Pancreas (tissue), 8 donors: ENCODE results near the gene CENPC. TPM values are rescaled to one million over a fixed set of nuclear protein-coding genes. Genes with fewer than 3 reads are reported as not detected.

Experiments
- polyA plus RNA-seq, 2 donors: library from polyadenylated mRNA; stranded (reverse); fragments of 200-250 nt; gene quantifications; one replicate each; pipeline ENCODE4 v1.2.3, GENCODE V29; 2013
- total RNA-seq, 6 donors: library from RNA; stranded (reverse); fragmentation: NEBNext Ultra II Directional in 4 of 6; extraction: Animal tissue kit (Norgen Biotek cat#: 25700) in 4 of 6; gene quantifications; one replicate each; pipeline versions ENCODE4 v1.2.1 to v1.2.4, GENCODE V29; 2021 to 2023
- donor health status: healthy with polysubstance abuse.
- donor health status: DM: no; HTN: no; CAD: no; lungs with moderate emphysema.
- donor health status: DM: no; HTN: no; CAD: no.
- donor health status: Bipolar disorder and iron deficiency.
- donor health status: DM: yes; HTN: yes; CAD: no.
- donor health status: DM: no; HTN: no; CAD: no.
- donor health status: DM: no; HTN: no; CAD: no.
- donor health status: DM: yes; HTN: yes; CAD: no.

Gene CENPC
- total and polyA plus RNA-seq, 8 donors = 5.9 to 19.5 (median 13.5) TPM

Other genes with a start within 250 kb of the CENPC start
- under 1 TPM in 2 of 6 donors, not detected in 4; 0.24 to 0.29 TPM for gene STAP1, start 13.2 kb upstream of the CENPC start, total RNA-seq
- under 1 TPM; 0.21 to 0.27 TPM for gene STAP1, start 13.2 kb upstream of the CENPC start, polyA plus RNA-seq
- 10 to 100 TPM; 11.0 to 26.5 (median 16.3) TPM for gene UBA6, start 155.7 kb upstream of the CENPC start, total RNA-seq
- gene UBA6, start 155.7 kb upstream of the CENPC start, polyA plus RNA-seq = 1 to 10 TPM; 4.1 to 5.3 TPM
- gene GNRHR, start 208.9 kb upstream of the CENPC start, total RNA-seq = not detected
- gene GNRHR, start 208.9 kb upstream of the CENPC start, polyA plus RNA-seq = not detected